HPDE6-E6E7 (cell line): ENCODE data around the gene GRB10.

Experiments used
- DNase-seq: peaks from one replicate; pipeline ENCODE4 v3.0.0; 2011; ENCODE audit warnings: missing footprints; ENCODE audit errors: extremely low spot score

The GRB10 gene

DNA sequence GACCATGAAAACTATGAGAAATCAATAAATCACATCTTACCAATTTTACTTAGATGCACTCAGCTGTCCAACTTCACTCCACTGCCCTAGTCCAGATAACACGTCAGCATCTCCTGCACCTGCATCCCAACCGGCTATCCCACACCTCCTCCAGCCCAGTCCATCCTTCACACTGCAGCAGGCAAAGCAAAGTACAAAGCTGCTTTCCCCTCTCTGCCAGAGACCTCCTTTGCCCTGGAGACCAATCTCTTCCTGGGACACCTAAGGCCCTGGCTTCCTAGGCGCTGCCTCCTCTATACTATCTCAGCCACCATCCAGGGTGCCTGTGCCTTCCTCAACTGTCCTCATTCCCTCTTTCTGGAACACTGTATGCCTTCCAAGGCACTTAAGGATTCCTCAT is 127.2 kb downstream of the GRB10 start:
- no peak for DNase-seq

DNA sequence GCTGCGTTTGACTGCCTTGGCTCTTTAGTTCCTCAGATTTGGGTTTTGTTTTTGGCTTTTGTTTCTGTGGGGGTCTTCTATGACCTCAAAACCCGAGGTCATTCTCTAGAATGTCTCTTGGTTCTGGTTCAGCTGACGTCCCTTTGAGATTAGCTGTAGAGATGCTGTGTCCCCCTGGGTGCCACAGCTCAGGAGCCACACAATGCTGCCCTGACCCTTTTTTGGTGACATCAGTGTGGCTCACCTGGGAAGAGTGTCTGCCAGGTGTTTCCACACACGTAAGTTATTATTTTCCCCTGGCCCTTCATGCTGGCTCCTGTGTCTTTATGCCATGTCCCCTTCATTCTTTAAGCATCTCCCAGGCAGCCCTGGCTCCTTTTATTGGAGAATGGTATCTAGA is 127.7 kb downstream of the GRB10 start:
- DNase-seq: no peak

GRCh38 chr7:50653981-50654425 is 128.7 kb downstream of the GRB10 start:
- no peak for DNase-seq

DNA sequence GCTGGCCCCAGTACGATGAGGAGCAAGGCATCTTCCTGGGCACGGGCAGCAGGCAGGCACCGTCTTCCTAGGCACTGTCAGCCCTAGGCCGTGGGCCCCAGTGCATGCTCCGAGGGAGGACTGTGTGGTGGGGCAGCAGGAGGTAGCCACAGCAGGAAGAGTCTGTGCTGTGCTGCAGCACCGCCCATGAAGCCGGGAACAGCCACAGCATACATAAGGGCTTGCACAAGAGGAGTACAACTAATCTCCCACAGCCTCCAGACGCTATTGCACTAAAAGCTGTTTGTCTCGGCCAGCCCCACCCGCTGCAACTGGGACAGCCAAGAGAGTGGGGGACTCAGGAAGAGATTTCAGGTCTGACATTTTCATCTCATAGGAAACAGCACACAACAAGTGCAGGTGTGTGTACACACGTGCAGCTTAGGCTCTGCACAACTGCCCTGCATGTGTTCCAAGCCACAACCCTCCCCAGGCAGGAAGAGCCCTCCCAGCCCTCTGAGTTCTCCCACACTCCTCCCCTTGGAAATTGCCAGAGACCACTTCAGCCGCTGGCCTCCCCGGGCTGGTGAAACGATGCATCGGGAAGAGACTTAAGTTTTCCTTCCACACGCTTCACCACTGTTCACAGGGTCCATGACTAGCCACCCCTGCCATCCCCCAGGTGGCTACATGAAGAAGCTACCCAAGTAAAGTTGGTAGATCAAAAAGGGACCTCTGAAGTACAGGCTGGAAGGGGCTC is 129.4 kb downstream of the GRB10 start:
- no peak for DNase-seq

GRCh38 chr7:50652400-50653125 is 130.1 kb downstream of the GRB10 start:
- no peak for DNase-seq

DNA sequence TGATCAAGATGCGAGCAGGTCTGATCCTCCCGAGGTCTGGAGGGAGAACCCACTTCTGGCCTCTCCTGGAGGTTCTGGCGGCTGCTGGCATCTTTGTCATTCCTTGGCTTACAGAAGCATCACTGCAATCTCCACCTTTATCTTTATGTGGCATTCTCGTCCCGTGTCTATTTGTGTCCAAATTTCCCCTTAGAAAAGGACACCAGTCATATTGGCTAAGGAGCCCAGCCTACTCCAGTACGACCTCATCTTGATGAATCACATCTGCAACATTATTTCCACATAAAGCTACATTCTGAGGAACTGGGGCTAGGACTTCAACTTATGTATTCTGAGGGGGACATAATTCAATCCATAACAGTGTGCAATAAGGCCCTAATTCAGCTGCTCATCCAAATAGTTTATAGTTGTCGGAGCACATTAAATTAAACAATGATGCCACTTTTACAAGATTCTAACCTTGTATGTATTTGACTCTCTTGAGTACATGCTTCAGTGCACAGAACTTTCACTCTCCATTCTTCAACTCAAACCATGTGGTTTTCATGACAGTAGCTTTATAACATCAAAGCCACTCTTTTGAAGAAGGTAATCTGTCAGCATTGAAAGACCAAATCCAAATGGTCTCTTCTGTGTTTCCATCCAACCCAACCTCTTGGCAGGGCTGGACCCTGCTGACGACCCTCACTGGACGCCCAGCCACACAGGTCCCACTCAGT is 131.3 kb downstream of the GRB10 start:
- DNase-seq: no peak

DNA sequence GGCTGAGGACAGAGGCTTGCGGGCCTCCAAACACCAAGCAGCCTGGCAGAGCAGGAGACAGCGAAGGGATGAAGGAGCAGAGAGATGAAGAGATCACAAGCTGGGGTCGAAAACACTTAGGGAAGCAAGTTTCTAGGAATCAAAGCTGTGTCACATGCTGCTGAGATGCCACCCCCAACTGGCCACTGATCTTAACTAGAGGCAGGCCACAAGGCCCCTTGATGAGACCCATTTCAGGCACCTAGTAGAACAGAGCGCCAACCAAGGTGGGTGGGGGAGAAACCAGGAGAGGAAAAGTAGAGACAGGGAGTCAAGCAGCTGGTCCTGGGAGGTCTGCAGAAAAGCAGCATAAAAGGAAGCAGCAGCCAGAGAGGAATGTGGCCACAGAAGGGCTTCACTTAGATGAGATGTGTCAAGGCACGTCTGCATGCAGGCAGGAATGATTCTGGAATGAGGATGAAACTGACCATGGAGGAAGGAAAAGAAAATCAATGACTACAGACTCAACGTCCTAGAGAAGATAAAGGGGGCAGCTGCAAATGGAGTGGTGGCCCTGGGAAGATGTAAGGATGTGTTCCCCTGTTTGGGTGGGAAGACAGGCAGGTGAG is 132.5 kb downstream of the GRB10 start:
- DNase-seq: no peak

DNA sequence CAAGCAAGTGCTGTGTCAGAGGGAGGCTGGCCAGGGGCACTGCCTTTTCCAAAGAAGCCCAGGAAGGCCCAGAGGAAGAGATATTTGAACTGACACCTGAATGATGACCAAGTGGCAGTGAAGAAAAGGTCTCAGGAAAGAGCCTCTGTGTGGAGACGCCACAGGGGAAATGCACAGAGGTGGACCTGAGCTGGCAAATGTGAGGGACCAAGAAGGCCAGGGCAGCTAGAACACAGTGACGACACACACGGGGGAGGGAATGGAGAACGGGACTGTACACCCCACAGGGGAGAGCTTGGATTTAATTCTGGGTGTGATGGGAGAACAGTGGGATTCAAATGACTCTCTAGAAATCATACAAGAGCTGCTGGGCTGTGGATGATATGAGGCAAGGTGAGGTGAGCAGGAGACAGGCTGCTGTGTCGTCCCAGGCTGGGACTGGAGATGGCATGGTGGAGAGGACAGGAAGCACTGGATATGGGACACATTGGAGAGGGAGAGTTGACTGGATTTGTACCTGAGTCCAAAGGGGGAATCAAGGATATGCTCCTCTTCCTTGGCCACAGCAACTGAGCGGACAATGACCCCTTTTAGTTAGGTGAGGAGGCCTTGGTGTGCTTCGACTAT is 133.3 kb downstream of the GRB10 start:
- no peak for DNase-seq

DNA sequence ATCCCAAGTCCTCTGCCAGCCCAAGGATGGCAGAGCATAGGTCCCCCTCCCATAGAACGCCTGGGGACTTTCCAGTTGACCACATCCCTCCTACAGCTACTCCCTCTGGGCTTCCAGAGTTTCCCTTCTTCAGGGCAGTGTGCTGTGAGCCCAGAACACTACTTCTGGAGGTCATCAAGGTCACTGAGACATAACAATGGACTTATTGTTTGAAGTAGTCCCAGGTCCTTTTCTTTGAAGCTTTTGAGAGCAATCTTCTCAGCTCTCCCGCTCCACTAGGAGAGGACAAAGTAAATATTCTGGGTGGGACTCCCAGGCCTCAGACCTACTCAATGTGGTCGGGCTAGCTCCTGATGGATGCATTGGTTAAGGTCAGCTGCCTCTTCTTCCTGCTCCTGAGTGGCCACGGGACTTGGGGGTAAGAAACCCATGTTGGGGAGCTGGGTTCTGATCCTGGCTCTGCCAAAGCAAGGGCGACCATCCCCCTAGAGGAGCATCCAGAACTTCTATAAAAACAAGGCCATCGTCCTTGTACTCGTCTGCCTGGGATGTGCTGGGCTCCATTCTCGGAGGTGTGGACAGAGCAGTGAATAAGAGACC is 134.0 kb downstream of the GRB10 start:
- no peak for DNase-seq

DNA sequence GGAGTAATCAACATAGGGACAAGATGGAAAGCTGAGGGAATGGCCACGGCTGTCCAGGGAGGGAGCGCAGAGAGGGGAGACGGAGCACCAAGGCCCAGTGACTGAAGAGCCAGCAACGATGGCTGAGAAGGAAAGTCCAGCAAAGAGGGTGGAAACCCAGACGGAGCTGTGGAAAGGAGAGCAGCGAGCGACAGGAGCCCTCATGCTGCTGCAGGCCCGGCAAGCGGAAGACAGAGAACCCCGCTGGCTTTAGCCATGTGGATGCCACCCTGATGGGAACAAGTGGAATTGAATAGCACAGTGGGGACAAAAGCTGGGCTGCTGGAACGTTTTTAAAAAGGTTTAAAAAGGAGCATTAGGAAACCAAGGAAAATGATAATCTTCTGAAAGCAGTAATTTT is 134.6 kb downstream of the GRB10 start:
- DNase-seq: no peak

DNA sequence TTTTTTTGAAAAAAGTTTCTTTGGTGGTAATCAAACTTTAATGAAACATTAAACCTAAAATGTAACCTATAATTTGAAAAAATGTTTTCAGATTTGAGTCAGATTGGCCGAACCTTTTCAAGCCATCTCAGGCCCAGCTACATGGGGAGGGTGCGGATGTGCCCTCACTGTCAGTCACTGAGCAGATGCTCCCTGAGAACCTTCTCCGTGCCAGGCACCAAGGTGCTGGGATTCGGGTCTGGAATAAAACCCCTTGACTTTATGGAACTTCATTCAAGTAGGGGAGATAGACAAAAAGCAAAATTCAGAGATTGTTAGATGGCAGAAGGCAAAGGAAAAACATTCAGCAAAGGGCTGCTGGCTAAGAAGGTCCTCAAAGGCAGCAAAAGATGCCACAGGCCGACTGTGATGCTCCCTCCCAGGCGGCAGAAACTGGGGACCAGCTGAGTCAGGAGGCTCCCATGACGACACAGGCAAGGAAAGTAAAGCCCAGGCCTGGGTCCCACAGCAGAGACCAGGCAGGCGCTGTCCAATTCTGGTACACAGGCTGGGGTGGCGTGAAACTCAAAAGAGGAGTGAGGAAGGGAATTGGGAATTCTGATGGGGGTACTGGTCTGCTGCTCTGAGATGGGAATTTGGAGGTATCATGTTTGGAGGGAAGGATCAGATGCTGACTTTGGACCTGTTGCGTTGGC is 135.3 kb downstream of the GRB10 start:
- DNase-seq: no peak

- DNase-seq: no peak
Measured at GRCh38 chr7:50646069-50646468, 136.6 kb downstream of the GRB10 start.

GRCh38 chr7:50645186-50645585 is 137.5 kb downstream of the GRB10 start:
- DNase-seq: no peak

DNA sequence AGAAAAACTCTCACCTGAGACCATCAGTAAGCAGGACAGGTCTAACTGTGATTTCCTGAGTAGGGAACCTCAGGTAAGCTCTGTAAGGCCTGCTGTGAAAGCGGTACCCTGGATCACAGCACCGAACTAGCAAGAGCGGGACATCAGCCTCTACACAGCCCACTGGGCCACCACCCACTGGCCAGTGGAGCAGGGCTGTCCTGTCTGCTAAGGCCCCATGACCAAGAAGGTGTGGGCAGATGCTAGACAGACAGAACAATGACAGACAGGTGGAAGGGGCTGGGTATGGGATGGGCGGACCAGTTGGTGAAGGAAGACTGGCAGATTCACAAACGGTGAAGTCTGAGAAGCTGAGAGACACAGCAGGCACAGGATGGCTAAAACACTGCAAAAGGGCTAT is 138.1 kb downstream of the GRB10 start:
- no peak for DNase-seq

GRCh38 chr7:50644114-50644513 is 138.6 kb downstream of the GRB10 start:
- no peak for DNase-seq

GRCh38 chr7:50641442-50642405 is 141.0 kb downstream of the GRB10 start:
- no peak for DNase-seq

GRCh38 chr7:50640779-50641178 is 141.9 kb downstream of the GRB10 start:
- no peak for DNase-seq

DNA sequence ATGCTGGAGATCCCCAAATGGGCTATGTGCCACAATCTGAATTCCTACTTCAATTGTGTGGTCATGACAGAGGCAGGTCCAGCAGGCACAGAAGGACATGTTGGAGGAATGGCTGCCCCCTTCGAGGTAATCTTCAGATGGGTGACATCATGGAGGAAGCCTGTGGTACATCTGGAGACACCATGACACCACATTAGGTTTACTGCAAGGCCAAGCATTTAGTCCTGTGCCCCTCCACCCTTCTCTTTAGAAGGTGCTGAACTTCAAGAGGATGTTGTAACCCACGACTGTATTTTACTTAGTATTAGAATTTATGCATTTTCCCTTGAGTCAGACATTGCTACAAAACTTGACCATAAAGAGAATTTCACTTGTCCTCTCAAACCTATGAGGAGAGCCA is 142.4 kb downstream of the GRB10 start:
- DNase-seq: no peak
